ENCODE data around the gene CNGB1.

The CNGB1 gene

GRCh38 chr16:57997528-57998265 lies 26.8 kb upstream of the CNGB1 start:
- in situ Hi-C loops (cut with HindIII; ENCODE audit: low sequenced_read_pairs): no loop called here

- in situ Hi-C loops (cut with HindIII; ENCODE audit: low sequenced_read_pairs): no loop called here
These were observed 26.2 kb upstream of the CNGB1 start for GRCh38 chr16:57997176-57997527.

GRCh38 chr16:57996406-57997175 lies 25.7 kb upstream of the CNGB1 start:
- in situ Hi-C loops (cut with HindIII; ENCODE audit: low sequenced_read_pairs): no loop called here

DNA sequence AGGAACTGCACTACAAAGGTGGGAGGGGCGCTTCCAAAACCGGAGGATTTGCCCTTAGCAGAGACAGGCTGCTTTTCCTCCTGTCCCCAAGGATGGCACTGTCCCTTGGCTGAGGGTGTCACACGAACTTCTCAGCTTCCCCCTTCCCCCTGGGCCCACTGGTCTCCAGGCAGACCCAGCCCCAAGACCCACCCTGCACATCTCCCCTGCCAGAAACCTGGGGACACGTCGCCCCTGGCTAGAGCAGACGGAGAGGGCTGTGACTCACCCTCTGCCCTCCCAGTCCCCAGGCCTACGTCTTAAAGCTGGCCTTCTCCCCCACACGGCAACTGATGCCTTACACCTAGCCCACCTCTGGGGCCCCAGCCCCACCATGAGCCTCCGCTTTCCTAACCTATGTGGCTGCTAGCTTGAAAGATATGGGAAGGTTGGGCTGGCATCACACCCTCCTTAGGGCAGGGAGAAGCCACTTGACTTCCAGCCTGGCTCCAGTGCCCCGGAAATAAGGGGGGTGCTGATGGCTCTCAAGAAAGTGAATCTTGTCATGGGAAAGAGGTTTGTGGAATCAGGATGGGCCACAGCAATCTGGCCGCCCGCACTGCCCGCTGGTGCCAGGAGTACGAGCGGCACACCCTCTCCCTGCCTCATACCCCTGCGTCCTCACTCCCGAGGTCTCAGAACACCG lies 24.9 kb upstream of the CNGB1 start:
- in situ Hi-C loops (cut with HindIII; ENCODE audit: low sequenced_read_pairs): no loop called here

DNA sequence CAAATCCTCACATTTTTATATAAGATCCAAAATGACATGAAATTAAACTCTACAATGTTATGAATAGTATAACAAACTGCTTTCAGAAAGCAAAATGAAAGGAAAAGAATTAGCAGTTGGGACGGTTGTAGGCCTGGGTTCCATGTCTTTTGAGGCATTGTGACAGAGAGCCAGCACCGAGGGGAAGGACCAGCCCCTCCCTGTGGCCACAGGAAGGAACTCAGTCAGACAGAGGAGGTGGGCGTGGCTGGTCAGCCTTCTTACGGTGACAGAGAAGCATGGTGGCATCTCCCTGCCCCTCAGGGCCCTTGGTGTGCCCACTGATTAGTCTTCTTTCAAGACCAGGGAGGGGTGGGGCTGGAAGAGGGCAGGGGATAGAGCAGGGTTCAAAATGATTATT lies 23.9 kb upstream of the CNGB1 start:
- in situ Hi-C loops (cut with HindIII; ENCODE audit: low sequenced_read_pairs): no loop called here

DNA sequence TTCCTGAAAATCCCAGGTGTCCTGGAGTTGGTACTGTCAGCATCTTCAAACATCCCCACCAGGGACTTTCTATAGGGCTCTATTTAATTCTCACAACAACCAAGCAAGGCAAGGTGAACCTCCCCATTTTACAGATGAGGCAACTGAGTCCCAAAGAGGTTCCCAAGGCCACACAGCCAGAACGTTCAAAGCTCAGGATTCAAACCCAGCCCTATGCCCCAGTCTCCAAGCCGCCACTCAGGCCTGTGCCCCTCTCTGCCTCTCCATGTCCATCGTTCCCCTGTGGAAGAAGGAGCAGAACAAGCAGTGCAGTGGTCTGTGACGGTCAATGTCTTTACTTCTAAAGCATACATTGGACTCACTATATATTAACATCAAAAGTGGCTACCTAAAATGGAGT lies 23.4 kb upstream of the CNGB1 start:
- in situ Hi-C loops (cut with HindIII; ENCODE audit: low sequenced_read_pairs): no loop called here

DNA sequence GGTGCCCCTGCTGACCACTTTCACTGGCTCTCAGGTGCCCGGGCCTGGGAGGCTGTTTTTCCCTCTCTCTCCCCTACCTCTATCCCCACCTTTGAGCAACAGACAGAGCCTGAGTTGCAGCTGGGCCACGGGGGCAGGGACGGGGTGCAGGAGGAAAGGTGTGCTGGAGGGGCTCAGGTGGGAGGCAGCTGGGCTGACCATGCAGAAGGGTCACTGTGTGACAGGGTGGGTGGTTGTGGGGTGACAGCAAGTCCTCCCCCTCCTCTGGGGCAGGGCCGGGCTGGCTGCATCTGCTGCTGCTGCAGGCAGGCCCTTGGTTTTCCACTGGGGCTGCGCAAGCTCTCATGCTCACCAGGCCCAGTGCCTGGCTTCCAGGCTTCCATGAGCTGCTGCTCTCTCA lies 23.0 kb upstream of the CNGB1 start:
- in situ Hi-C loops (cut with HindIII; ENCODE audit: low sequenced_read_pairs): no loop called here

GRCh38 chr16:57993438-57993837 lies 22.5 kb upstream of the CNGB1 start:
- in situ Hi-C loops (cut with HindIII; ENCODE audit: low sequenced_read_pairs): no loop called here

- in situ Hi-C loops (cut with HindIII; ENCODE audit: low sequenced_read_pairs): no loop called here
These were observed 21.2 kb upstream of the CNGB1 start for GRCh38 chr16:57992084-57992483.

DNA sequence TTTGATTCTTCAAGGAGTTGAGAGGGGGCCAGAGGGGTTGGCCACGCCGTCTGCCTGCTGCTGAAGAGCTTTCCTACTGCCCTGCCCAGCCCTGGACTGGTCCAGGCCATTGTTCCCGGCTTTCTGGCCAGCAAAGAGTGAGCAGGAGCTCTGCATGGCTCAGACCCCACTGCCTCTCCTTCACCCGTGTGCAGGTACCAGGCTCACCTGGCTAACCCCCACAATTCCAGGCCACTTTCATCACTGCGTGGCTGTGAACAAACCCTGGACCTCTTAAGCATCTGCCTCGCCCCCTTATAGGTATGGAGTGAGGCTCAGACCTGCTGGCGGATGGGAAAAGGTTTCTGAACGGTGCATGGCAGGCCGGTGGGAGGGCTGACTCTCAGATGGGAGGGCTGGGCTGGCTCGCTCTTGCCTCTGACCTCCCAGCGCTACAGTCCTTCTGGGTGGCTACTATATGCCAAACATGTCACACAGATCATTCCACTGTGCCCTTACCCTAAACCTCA lies 20.7 kb upstream of the CNGB1 start:
- in situ Hi-C loops (cut with HindIII; ENCODE audit: low sequenced_read_pairs): no loop called here

DNA sequence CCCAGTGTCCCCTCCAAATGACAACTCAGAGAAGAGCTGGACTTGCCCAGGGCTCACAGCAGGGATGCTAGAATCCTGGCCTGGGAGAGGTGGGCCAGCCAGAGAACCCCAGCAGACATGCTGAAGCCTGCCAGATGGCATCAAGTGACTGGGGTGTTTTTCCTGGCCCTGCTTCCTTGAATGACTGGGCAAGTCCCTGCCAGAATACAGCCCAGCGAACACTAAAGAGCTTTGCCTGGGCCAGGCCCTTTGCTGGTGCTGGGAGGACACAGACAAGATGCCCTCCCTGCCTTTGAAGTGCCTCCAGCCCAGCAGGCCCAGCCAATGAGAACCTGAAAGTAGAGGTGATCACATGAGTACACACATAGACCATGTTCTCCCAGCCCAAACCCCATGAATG lies 18.0 kb upstream of the CNGB1 start:
- in situ Hi-C loops (cut with HindIII; ENCODE audit: low sequenced_read_pairs): loop anchor here (10.0 kb wide), 2 partner anchors 104 to 194 kb away; no protein-coding TSS in a partner anchor

DNA sequence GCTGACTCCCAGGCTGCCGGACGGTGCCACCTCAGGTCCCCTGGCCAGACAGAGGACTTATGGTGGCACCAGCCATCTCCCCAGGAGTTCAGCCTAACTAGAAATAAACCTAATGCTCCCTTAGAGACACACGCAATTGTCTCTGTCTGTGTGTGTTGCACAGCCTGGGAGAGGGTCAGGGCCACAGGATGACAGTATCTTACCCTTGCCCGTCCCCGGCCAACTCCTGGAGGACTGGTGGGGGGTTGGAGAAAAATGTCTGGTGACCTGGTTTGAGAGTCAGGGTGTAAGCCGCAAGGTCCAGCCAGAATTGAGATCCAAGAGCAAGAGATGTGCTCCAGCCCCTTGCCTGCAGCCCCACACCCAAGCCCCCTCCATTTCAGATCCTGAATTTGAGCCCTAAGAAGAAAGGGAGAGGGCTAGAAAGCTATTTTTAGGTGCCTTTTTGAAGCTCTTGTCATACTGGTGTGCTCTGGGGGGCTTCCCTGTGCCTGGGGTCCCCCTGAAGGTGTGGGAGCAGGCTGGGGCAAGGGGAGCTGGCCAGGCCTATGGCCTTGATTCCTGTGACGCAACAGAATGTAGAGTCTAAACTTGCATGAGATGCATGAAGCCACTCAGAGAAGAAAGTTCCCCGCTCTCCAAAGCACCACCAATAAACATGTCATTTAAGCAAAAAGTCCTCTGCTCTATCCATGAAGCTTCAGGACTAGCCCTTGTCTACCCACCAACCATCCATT lies 16.7 kb upstream of the CNGB1 start:
- in situ Hi-C loops (cut with HindIII; ENCODE audit: low sequenced_read_pairs): loop anchor here (10.0 kb wide), 2 partner anchors 103 to 193 kb away; no protein-coding TSS in a partner anchor

- in situ Hi-C loops (cut with HindIII; ENCODE audit: low sequenced_read_pairs): loop anchor here (10.0 kb wide), 2 partner anchors 101 to 191 kb away; no protein-coding TSS in a partner anchor
These were observed 15.3 kb upstream of the CNGB1 start for GRCh38 chr16:57986196-57986595.

DNA sequence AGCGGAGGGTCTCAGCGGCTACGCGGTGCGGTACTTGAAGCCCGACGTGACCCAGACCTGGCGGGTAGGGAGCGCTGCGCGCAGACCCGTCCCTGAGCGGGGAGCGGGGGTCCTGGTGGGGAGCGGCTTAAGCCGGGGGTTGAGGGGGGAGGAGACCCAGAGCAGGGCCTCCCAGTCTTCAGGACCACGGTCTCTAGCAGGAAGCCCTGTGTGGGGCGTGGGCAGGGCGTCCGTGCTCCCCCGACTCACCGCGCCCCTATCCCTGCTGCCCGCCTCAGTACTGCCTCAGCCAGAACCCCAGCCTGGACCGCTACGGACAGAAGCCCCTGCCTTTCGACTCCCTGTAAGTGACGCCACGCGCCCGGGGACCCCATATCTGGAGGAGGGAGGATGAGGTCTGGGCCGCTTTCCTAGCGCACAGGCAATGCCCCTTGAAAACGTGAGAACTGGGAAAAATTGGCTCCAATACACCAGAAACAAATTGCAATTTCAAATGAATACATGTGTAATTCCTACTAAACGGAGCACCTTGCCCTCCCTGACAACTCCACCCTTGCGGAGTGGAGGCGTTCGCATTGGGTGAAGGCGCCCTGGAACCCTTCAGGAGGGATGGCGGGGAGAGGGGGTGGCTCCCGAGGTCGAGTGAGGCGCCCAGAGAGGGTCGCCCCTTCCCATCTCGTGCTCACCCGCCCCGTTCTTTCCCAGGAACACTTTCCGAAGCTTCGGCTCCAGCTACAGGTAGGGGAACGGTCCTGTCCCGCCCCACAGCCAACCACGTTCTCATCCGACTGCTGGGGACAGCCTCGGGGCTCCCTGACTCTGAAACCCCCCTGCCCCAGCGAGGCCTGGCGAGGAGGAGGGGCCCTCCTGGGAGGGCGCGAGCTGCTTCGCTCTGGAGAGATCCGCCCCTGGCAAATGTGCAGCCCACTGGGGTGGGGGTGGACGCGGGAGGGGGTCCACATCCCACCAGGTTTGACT lies 14.6 kb upstream of the CNGB1 start:
- in situ Hi-C loops (cut with HindIII; ENCODE audit: low sequenced_read_pairs): loop anchor here (10.0 kb wide), 2 partner anchors 101 to 191 kb away; no protein-coding TSS in a partner anchor

- in situ Hi-C loops (cut with HindIII; ENCODE audit: low sequenced_read_pairs): loop anchor here (10.0 kb wide), 2 partner anchors 100 to 190 kb away; no protein-coding TSS in a partner anchor
These were observed 13.7 kb upstream of the CNGB1 start for GRCh38 chr16:57984443-57985203.

DNA sequence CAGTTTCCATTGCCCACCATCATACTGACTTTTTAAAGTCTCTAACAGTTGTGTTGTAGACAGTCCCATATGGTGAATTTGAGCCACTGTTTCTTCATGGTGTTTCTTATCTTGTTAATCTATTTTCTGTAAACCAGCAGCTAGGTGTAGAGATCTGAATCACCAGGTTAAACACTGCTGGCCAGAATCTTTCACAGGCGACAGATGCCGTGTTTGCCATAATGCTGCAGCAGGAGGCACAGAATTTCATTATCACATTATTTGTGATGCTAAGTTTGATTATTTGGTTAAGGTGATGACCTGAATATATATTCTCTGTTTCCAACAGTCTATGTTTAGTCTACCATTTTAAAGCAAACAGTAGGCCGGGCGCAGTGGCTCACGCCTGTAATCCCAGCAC lies 11.5 kb upstream of the CNGB1 start:
- in situ Hi-C loops (cut with HindIII; ENCODE audit: low sequenced_read_pairs): loop anchor here (10.0 kb wide), 2 partner anchors 98 to 188 kb away; no protein-coding TSS in a partner anchor

- in situ Hi-C loops (cut with HindIII; ENCODE audit: low sequenced_read_pairs): loop anchor here (10.0 kb wide), 2 partner anchors 97 to 187 kb away; no protein-coding TSS in a partner anchor
These were observed 10.7 kb upstream of the CNGB1 start for GRCh38 chr16:57981636-57982035.

GRCh38 chr16:57979006-57979585 lies 8.2 kb upstream of the CNGB1 start:
- in situ Hi-C loops (cut with HindIII; ENCODE audit: low sequenced_read_pairs): no loop called here

Data from DLD1 (cell line).